ENCODE results near the gene LEO1. TPM values are rescaled to one million over a fixed set of nuclear protein-coding genes. Genes with fewer than 3 reads are reported as not detected.

Gene LEO1
- total RNA-seq, 1 experiment from 2014 or later, result 28.4 TPM

GRCh38 chr15:51967583-51967982 lies 4.0 kb downstream of the LEO1 start:
- Mint-ChIP-seq H3K4me3 (no peak overlapping the region), H3K27me3 (ENCODE audit: low read depth) (no peaks in the 10 kb centered on the region), H3K9me3 (peaks cover 4% of the 10 kb centered on the region), H3K27ac (no peak overlapping the region), H3K4me1 (peaks cover 11% of the 10 kb centered on the region), H3K36me3 (peaks cover 38% of the 10 kb centered on the region)
- DNase-seq (ENCODE audit: low spot score) (no peak), ATAC-seq (no peak)
- TF ChIP-seq MAX (CRISPR knock-in tag; IDR thresholded peaks at IDR 0.05), result no peak
- no peak for TF ChIP-seq HMGA2 (CRISPR knock-in tag; IDR thresholded peaks at IDR 0.05)
- no peak for TF ChIP-seq GTF2I (CRISPR knock-in tag; conservative IDR thresholded peaks at IDR 0.05)
- no peak for TF ChIP-seq ZBTB21 (CRISPR knock-in tag; IDR thresholded peaks at IDR 0.05; ENCODE audit: borderline replicate concordance)
- TF ChIP-seq, protein P1, sequence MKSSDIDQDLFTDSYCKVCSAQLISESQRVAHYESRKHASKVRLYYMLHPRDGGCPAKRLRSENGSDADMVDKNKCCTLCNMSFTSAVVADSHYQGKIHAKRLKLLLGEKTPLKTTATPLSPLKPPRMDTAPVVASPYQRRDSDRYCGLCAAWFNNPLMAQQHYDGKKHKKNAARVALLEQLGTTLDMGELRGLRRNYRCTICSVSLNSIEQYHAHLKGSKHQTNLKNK (CRISPR knock-in tag; IDR thresholded peaks at IDR 0.05), result no peak
- TF ChIP-seq TP53 (CRISPR knock-in tag; IDR thresholded peaks at IDR 0.05), result no peak
- TF ChIP-seq ETV6 (CRISPR knock-in tag; IDR thresholded peaks at IDR 0.05), result no peak
- ChIA-PET POLR2A (no interaction called here), CTCF (no interaction called here)

DNA sequence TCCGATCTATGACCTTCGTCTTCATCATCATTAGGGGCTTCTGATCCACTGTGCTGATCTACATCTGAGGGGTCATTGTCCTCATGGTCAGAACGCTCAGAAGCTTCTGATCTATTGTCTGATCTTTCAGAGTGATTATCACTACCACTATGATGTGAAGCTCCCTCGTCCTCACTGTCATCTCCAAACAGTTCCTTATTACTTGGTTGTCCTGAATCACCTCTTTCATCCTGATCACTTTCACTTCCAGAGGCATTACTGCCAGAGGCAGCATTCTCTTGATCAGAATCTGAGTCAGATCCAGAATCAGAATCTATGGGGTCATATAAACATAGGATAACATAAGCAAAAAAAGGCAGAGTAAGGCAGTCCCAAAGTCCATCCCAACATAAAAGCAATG lies 5.4 kb downstream of the LEO1 start:
- peaks cover 11% of the 10 kb centered on the region for H3K4me1 Mint-ChIP-seq
- DNase-seq (ENCODE audit: low spot score) (no peak), ATAC-seq (no peak)
- TF ChIP-seq MYBL2 (CRISPR knock-in tag; IDR thresholded peaks at IDR 0.05) (no peak), NFATC4 (CRISPR knock-in tag; IDR thresholded peaks at IDR 0.05) (no peak), ZNF281 (CRISPR knock-in tag; IDR thresholded peaks at IDR 0.05) (no peak)
- TF ChIP-seq, protein P2, sequence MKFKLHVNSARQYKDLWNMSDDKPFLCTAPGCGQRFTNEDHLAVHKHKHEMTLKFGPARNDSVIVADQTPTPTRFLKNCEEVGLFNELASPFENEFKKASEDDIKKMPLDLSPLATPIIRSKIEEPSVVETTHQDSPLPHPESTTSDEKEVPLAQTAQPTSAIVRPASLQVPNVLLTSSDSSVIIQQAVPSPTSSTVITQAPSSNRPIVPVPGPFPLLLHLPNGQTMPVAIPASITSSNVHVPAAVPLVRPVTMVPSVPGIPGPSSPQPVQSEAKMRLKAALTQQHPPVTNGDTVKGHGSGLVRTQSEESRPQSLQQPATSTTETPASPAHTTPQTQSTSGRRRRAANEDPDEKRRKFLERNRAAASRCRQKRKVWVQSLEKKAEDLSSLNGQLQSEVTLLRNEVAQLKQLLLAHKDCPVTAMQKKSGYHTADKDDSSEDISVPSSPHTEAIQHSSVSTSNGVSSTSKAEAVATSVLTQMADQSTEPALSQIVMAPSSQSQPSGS (CRISPR knock-in tag; IDR thresholded peaks at IDR 0.05; ENCODE audit: borderline replicate concordance, low read depth), result no peak
- H3K27me3 Mint-ChIP-seq (ENCODE audit: low read depth), result no peaks in the 10 kb centered on the region
- peaks cover 42% of the 10 kb centered on the region for H3K36me3 Mint-ChIP-seq
- POLR2A ChIA-PET, result no interaction called here
- CTCF ChIA-PET, result no interaction called here
- peak overlapping the region; percentile 38 for H3K27ac Mint-ChIP-seq
- no peak overlapping the region for H3K4me3 Mint-ChIP-seq
- peaks cover 4% of the 10 kb centered on the region for H3K9me3 Mint-ChIP-seq

DNA sequence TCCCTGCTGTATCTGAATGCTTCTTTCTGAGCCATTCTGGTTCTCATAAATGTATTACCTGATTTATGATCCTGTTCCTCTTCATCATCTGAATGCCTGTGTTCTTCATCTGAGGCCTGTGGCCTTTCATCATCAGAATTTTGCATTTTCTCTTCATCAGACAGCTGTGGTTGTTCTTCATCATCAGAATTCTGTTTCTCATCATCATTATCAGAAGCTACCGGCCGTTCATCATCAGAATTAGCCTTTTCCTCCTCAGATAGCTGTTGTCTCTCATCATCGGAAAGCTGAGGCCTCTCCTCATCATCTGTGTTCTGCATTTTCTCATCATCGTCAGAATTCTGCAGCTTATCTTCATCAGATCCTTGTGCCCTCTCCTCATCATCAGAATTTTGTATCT lies 5.9 kb downstream of the LEO1 start:
- H3K36me3 Mint-ChIP-seq, result peaks cover 45% of the 10 kb centered on the region

DNA sequence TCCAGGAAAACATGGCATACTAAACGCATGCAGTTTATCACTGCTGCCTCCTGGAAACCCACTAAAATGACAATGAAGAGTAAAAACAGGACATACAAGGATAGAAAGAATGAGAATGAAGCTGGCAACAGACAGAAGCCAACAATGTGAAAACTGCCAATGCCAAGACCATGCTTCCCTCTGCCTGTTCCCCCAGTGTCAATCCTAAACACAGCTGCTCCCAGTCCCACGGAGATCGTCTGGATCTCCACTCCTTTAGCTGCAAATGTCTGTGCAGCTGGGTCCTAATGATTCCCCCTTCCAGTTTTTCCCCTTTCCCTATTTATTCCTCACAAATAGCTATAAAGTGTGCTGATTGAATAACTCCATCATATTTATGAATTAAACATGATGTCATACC lies 16.1 kb downstream of the LEO1 start:
- no peak overlapping the region for H3K4me3 Mint-ChIP-seq
- H3K9me3 Mint-ChIP-seq, result no peaks in the 10 kb centered on the region
- no peak overlapping the region; the same call in 1 of the 2 replicates for H3K27ac Mint-ChIP-seq
- peaks cover 72% of the 10 kb centered on the region for H3K36me3 Mint-ChIP-seq
- no peaks in the 10 kb centered on the region for H3K27me3 Mint-ChIP-seq (ENCODE audit: low read depth)
- ATAC-seq, result no peak
- POLR2A ChIA-PET, result no interaction called here
- no peak for DNase-seq (ENCODE audit: low spot score)
- CTCF ChIA-PET, result interaction anchor here (0.7 to 0.9 kb wide), 2 partner anchors 50 to 123 kb away, joined by 3 to 9 read pairs; no protein-coding TSS in a partner anchor
- no peaks in the 10 kb centered on the region for H3K4me1 Mint-ChIP-seq
- TF ChIP-seq ERG (CRISPR knock-in tag; IDR thresholded peaks at IDR 0.05) (no peak), TEAD1 (CRISPR knock-in tag; IDR thresholded peaks at IDR 0.05) (no peak), EMX1 (CRISPR knock-in tag; IDR thresholded peaks at IDR 0.05) (no peak), MYBL2 (CRISPR knock-in tag; IDR thresholded peaks at IDR 0.05) (no peak), NFE2L1 (CRISPR knock-in tag; IDR thresholded peaks at IDR 0.05) (no peak), SMAD3 (CRISPR knock-in tag; IDR thresholded peaks at IDR 0.05; ENCODE audit: borderline replicate concordance) (no peak), NR1H2 (CRISPR knock-in tag; IDR thresholded peaks at IDR 0.05) (no peak), NR2C2 (CRISPR knock-in tag; IDR thresholded peaks at IDR 0.05) (no peak), MXD4 (CRISPR knock-in tag; IDR thresholded peaks at IDR 0.05; ENCODE audit: borderline replicate concordance) (no peak), ZNF219 (CRISPR knock-in tag; IDR thresholded peaks at IDR 0.05; ENCODE audit: borderline replicate concordance) (no peak), TEAD4 (CRISPR knock-in tag; IDR thresholded peaks at IDR 0.05) (no peak)
- TF ChIP-seq, protein P3, sequence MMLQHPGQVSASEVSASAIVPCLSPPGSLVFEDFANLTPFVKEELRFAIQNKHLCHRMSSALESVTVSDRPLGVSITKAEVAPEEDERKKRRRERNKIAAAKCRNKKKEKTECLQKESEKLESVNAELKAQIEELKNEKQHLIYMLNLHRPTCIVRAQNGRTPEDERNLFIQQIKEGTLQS (CRISPR knock-in tag; conservative IDR thresholded peaks at IDR 0.05), result no peak

More for the DNA sequence above, 5.9 kb downstream of the LEO1 start:
- ATAC-seq, result no peak
- Mint-ChIP-seq H3K27ac (no peak overlapping the region), H3K4me1 (peaks cover 7% of the 10 kb centered on the region), H3K27me3 (ENCODE audit: low read depth) (no peaks in the 10 kb centered on the region), H3K9me3 (peaks cover 4% of the 10 kb centered on the region), H3K4me3 (no peak overlapping the region)
- POLR2A ChIA-PET, result no interaction called here
- no peak for TF ChIP-seq NR3C1 (CRISPR knock-in tag; conservative IDR thresholded peaks at IDR 0.05; ENCODE audit: low read depth)
- TF ChIP-seq CDX4 (CRISPR knock-in tag; IDR thresholded peaks at IDR 0.05; ENCODE audit: borderline replicate concordance), result no peak
- TF ChIP-seq GTF2I (CRISPR knock-in tag; conservative IDR thresholded peaks at IDR 0.05), result no peak
- DNase-seq (ENCODE audit: low spot score), result no peak
- CTCF ChIA-PET, result no interaction called here

All from WTC11 (cell line).